Neuronal stem cell (in vitro differentiated cells): Measurements from ENCODE around the gene ZZZ3.

Source experiments
- DNase-seq: peaks from one replicate; pipeline ENCODE4 v3.0.0-alpha.2; 2013; ENCODE audit warnings: low spot score
- H2AFZ ChIP-seq: one replicate; pipeline ENCODE4 v1.6.1; 2013; ENCODE audit warnings: mild to moderate bottlenecking, low read length, inconsistent platforms
- H2AK5ac ChIP-seq: 2 replicates; pipeline ENCODE4 v1.6.1; 2013; ENCODE audit warnings: low read depth, mild to moderate bottlenecking, inconsistent platforms, low read length, moderate library complexity, mixed read lengths
- H2BK120ac ChIP-seq: 2 replicates; pipeline ENCODE4 v1.6.1; 2013; ENCODE audit warnings: low read depth, mild to moderate bottlenecking, inconsistent platforms, low read length, moderate library complexity, mixed read lengths
- H2BK12ac ChIP-seq: one replicate; pipeline ENCODE4 v1.6.1; 2013; ENCODE audit warnings: low read length, inconsistent platforms
- H2BK15ac ChIP-seq: 2 replicates; pipeline ENCODE4 v1.6.1; 2013; ENCODE audit warnings: mild to moderate bottlenecking, low read length, inconsistent platforms, mixed read lengths
- H2BK5ac ChIP-seq: one replicate; pipeline ENCODE4 v1.6.1; 2013; ENCODE audit warnings: inconsistent platforms, mild to moderate bottlenecking, low read length, moderate library complexity
- H3K14ac ChIP-seq: one replicate; pipeline ENCODE4 v1.6.1; 2013; ENCODE audit warnings: low read length, inconsistent platforms
- H3K18ac ChIP-seq: 2 replicates; pipeline ENCODE4 v1.6.1; 2013; ENCODE audit warnings: low read length, inconsistent platforms
- H3K23ac ChIP-seq: 2 replicates; pipeline ENCODE4 v1.6.1; 2013; ENCODE audit warnings: low read depth, mild to moderate bottlenecking, mixed read lengths, low read length, inconsistent platforms; ENCODE audit not compliant: poor library complexity
- H3K27ac ChIP-seq: replicated peaks from 3 replicates; pipeline ENCODE4 v1.5.1; 2013; ENCODE audit warnings: low read length, inconsistent platforms
- H3K27me3 ChIP-seq, 3 experiments: 2 replicates each; pipeline ENCODE4 v1.6.1; 2013; ENCODE audit warnings: low read length in 3 of 3, mild to moderate bottlenecking in 2 of 3, inconsistent platforms in 1 of 3, low read depth in 1 of 3, mixed read lengths in 1 of 3, moderate library complexity in 1 of 3; ENCODE audit not compliant: control insufficient read depth in 3 of 3, insufficient read depth in 3 of 3
- H3K36me3 ChIP-seq, 2 donors: replicated peaks in 1 of 2; 2 replicates each; pipeline ENCODE4 v1.6.1; 2013; ENCODE audit warnings: low read length in 2 of 2; ENCODE audit not compliant: control insufficient read depth in 2 of 2, insufficient read depth in 2 of 2
- H3K4ac ChIP-seq: 2 replicates; pipeline ENCODE4 v1.6.1; 2013; ENCODE audit warnings: inconsistent platforms, mild to moderate bottlenecking, low read length, moderate library complexity
- H3K4me1 ChIP-seq, 2 donors: 1 replicate in 1 of 2; 2 replicates in 1 of 2; pipeline ENCODE4 v1.6.1; 2013; ENCODE audit warnings: low read length in 2 of 2, low read depth in 1 of 2; ENCODE audit not compliant: control insufficient read depth in 2 of 2, insufficient read depth in 1 of 2
- H3K4me2 ChIP-seq: one replicate; pipeline ENCODE4 v1.6.1; 2013; ENCODE audit warnings: mild to moderate bottlenecking, low read length, inconsistent platforms; ENCODE audit not compliant: insufficient read depth, poor library complexity, severe bottlenecking
- H3K4me3 ChIP-seq, 2 donors: 2 replicates each; pipeline ENCODE4 v1.5.1; 2013; ENCODE audit warnings: low read length in 2 of 2, mild to moderate bottlenecking in 2 of 2, inconsistent platforms in 1 of 2, moderate library complexity in 1 of 2
- H3K79me1 ChIP-seq: one replicate; pipeline ENCODE4 v1.6.1; 2013; ENCODE audit warnings: low read depth, mild to moderate bottlenecking, inconsistent platforms, low read length, moderate library complexity
- H3K9ac ChIP-seq: one replicate; pipeline ENCODE4 v1.6.1; 2013; ENCODE audit warnings: mild to moderate bottlenecking, low read depth, low read length, inconsistent platforms; ENCODE audit not compliant: poor library complexity
- H3K9me3 ChIP-seq, 2 donors: replicated peaks in 1 of 2; 2 replicates each; pipeline versions ENCODE3 to v1.6.1; 2013; ENCODE audit warnings: low read length in 2 of 2, mild to moderate bottlenecking in 2 of 2, inconsistent platforms in 1 of 2, low read depth in 1 of 2, mixed read lengths in 1 of 2, moderate library complexity in 1 of 2; ENCODE audit not compliant: control insufficient read depth in 2 of 2, insufficient read depth in 1 of 2
- H4K8ac ChIP-seq: one replicate; pipeline ENCODE4 v1.6.1; 2013; ENCODE audit warnings: low read depth, mild to moderate bottlenecking, inconsistent platforms, low read length, moderate library complexity
- H4K91ac ChIP-seq: one replicate; pipeline ENCODE4 v1.6.1; 2013; ENCODE audit warnings: low read length, low read depth, mild to moderate bottlenecking, inconsistent platforms; ENCODE audit not compliant: poor library complexity
- WGBS, 2 donors: extraction: QIAGEN DNeasy Blood & Tissue Kit; methylation state at CpG; one replicate each; pipeline ENCODE4 v1.1.7; 2013; ENCODE audit warnings: missing lambda C conversion rate in 2 of 2, mixed read lengths in 1 of 2; ENCODE audit not compliant: insufficient read length in 2 of 2, insufficient replicate concordance in 1 of 2; ENCODE audit errors: extremely low coverage in 2 of 2; 5-methylcytosine and 5-hydroxymethylcytosine counted together

The ZZZ3 gene

DNA sequence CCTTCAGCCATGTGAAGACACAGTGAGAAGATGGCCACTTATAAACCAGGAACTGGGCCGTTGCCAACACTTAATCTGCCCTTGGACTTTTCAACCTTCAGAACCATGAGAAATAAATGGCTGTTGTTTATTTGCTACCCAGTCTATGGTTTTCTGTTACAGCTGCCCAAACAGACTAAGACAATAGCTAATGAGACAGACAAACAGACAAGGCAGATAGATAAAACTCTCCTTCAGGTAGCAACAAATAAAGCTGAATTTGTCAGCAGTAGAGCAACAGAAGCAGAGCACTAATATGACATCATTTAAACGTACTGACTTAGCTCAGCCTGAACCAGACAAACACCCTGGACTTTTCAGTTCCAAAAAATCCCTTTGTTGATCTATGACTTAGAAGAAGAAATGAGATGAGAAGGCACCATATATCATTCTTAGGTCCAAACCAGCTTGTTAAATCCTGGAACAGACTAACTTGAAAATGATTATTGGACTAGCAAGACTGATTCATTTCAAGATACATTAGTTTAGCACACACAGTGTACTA, 27.0 kb downstream of the ZZZ3 start:
- H4K8ac ChIP-seq, result no peak overlapping the region
- H3K9ac ChIP-seq, result no peak overlapping the region
- H2BK15ac ChIP-seq, result no peak overlapping the region
- peaks cover 0 to 20% of the 10 kb centered on the region in 2 donors for H3K36me3 ChIP-seq
- no peak overlapping the region for H3K23ac ChIP-seq
- H2BK5ac ChIP-seq, result no peak overlapping the region
- no peak overlapping the region for H2AFZ ChIP-seq
- no peak overlapping the region for H2AK5ac ChIP-seq
- DNase-seq, result no peak
- no peak overlapping the region for H3K4ac ChIP-seq
- no peaks in the 10 kb centered on the region for H3K27me3 ChIP-seq
- H3K14ac ChIP-seq, result no peak overlapping the region
- no peak overlapping the region for H2BK120ac ChIP-seq
- H3K9me3 ChIP-seq, result peaks cover 4 to 14% of the 10 kb centered on the region in 2 donors
- H3K4me3 ChIP-seq, result no peak overlapping the region
- H3K18ac ChIP-seq, result no peak overlapping the region
- no peak overlapping the region for H3K27ac ChIP-seq
- H3K79me1 ChIP-seq, result peaks cover 6% of the 10 kb centered on the region
- H3K4me2 ChIP-seq, result no peak overlapping the region
- H3K4me1 ChIP-seq, result no peaks in the 10 kb centered on the region
- no CpG with 5 or more reads among the region's 2 CpGs for WGBS, 2 donors
- H2BK12ac ChIP-seq, result no peak overlapping the region
- H4K91ac ChIP-seq, result no peak overlapping the region

DNA sequence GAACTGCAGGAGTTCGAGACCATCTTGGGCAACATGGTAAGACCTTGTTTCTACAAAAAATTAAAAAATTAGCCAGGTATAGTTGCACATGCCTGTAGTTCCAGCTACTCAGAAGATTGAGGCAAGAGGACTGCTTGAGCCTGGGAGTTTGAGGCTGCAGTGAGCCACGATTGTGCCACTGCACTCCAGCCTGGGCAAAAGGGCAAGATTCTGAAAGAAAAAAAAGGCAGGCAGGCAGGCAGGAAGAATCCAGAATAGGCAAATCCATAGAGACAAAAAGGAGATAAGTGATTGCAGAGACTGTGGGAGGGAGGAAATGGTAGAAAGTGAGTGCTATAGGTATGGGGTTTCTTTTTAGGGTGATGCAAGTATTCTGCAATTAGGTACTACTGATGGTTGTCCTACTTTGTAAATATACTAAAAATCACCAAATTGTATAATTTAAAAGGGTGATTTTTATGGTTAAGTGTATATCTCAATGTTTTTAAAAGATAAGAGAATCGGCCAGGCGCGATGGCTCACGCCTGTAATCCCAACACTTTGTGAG, 29.4 kb downstream of the ZZZ3 start:
- H3K9ac ChIP-seq, result no peak overlapping the region
- H3K4me2 ChIP-seq, result no peak overlapping the region
- no peak for DNase-seq
- peaks cover 7% of the 10 kb centered on the region for H3K79me1 ChIP-seq
- WGBS, 2 donors, result no CpG with 5 or more reads among the region's 6 CpGs
- no peak overlapping the region for H2AK5ac ChIP-seq
- H2BK15ac ChIP-seq, result no peak overlapping the region
- H2AFZ ChIP-seq, result no peak overlapping the region
- H3K4me3 ChIP-seq, result no peak overlapping the region
- H3K18ac ChIP-seq, result no peak overlapping the region
- no peak overlapping the region for H4K91ac ChIP-seq
- no peak overlapping the region for H2BK5ac ChIP-seq
- no peak overlapping the region for H3K27ac ChIP-seq
- H3K36me3 ChIP-seq, result peaks cover 0 to 20% of the 10 kb centered on the region in 2 donors
- H4K8ac ChIP-seq, result no peak overlapping the region
- H3K27me3 ChIP-seq, result no peaks in the 10 kb centered on the region
- H3K9me3 ChIP-seq, result peaks cover 4 to 24% of the 10 kb centered on the region in 2 donors
- no peak overlapping the region for H2BK12ac ChIP-seq
- H2BK120ac ChIP-seq, result no peak overlapping the region
- H3K23ac ChIP-seq, result no peak overlapping the region
- H3K4me1 ChIP-seq, result no peaks in the 10 kb centered on the region
- H3K14ac ChIP-seq, result no peak overlapping the region
- H3K4ac ChIP-seq, result no peak overlapping the region

DNA sequence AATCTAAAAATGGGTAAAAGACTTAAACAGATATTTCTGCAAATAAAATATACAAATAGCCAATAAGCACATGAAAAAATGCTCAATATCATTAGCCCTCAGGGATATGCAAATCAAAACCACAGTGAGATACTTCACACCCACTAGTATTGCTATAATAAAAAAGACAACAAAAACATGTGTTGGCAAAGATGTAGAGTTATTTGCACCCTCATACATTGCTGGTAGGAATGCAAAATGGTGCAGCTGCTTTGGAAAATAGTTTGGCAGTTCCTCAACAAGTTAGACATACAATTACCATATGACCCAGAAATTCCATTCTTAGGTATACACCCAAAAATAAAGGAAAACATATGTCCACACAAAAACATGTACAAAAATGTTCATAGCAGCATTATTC, 30.2 kb downstream of the ZZZ3 start:
- peaks cover 0 to 22% of the 10 kb centered on the region in 2 donors for H3K36me3 ChIP-seq
- no peak overlapping the region for H2BK5ac ChIP-seq
- peaks cover 4 to 27% of the 10 kb centered on the region in 2 donors for H3K9me3 ChIP-seq
- no peak overlapping the region for H3K18ac ChIP-seq
- H2AFZ ChIP-seq, result no peak overlapping the region
- no peaks in the 10 kb centered on the region for H3K27me3 ChIP-seq
- H2BK120ac ChIP-seq, result no peak overlapping the region
- H2BK12ac ChIP-seq, result no peak overlapping the region
- peaks cover 7% of the 10 kb centered on the region for H3K79me1 ChIP-seq
- H3K4me3 ChIP-seq, result no peak overlapping the region
- no peak overlapping the region for H4K91ac ChIP-seq
- no peaks in the 10 kb centered on the region for H3K4me1 ChIP-seq
- no peak overlapping the region for H3K9ac ChIP-seq
- H4K8ac ChIP-seq, result no peak overlapping the region
- H3K14ac ChIP-seq, result no peak overlapping the region
- no peak overlapping the region for H3K27ac ChIP-seq
- H2BK15ac ChIP-seq, result no peak overlapping the region
- no peak overlapping the region for H3K23ac ChIP-seq
- H3K4ac ChIP-seq, result no peak overlapping the region
- no peak for DNase-seq
- no peak overlapping the region for H2AK5ac ChIP-seq
- no peak overlapping the region for H3K4me2 ChIP-seq

DNA sequence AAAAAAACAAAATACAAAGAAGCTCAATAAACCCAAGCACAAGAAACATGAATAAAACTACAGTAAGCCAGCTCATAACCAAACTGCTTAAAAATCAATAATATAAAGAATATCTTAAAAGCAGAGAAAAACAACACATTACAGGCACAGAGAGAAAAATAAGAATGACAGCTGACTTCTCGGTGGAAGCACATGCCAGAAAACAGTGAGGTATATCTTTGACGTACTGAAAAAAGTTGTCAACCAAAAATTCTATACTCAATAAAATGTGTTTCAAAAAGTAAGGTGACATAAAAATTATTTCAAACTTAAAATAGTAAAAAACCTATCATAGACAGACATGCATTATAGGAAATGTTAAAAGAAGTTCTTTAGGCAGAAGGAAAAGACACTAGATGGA, 33.3 kb downstream of the ZZZ3 start:
- no peak overlapping the region for H3K4me2 ChIP-seq
- H3K27me3 ChIP-seq, result no peaks in the 10 kb centered on the region
- no peaks in the 10 kb centered on the region for H3K4me1 ChIP-seq
- peaks cover 12% of the 10 kb centered on the region for H3K79me1 ChIP-seq
- H3K23ac ChIP-seq, result no peak overlapping the region
- DNase-seq, result no peak
- H2BK12ac ChIP-seq, result no peak overlapping the region
- H4K91ac ChIP-seq, result no peak overlapping the region
- peaks cover 4 to 37% of the 10 kb centered on the region in 2 donors for H3K9me3 ChIP-seq
- no peak overlapping the region for H3K4me3 ChIP-seq
- H2BK120ac ChIP-seq, result no peak overlapping the region
- no peak overlapping the region for H3K18ac ChIP-seq
- no peak overlapping the region for H3K27ac ChIP-seq
- no peak overlapping the region for H3K14ac ChIP-seq
- no peak overlapping the region for H3K9ac ChIP-seq
- no peak overlapping the region for H3K4ac ChIP-seq
- H2AFZ ChIP-seq, result no peak overlapping the region
- no CpG with 5 or more reads among the region's 2 CpGs for WGBS, 2 donors
- H3K36me3 ChIP-seq, result peaks cover 4 to 41% of the 10 kb centered on the region in 2 donors
- no peak overlapping the region for H2BK15ac ChIP-seq
- H2BK5ac ChIP-seq, result no peak overlapping the region
- H2AK5ac ChIP-seq, result no peak overlapping the region
- no peak overlapping the region for H4K8ac ChIP-seq
